ENCODE data around the gene NOTCH2.

DNA sequence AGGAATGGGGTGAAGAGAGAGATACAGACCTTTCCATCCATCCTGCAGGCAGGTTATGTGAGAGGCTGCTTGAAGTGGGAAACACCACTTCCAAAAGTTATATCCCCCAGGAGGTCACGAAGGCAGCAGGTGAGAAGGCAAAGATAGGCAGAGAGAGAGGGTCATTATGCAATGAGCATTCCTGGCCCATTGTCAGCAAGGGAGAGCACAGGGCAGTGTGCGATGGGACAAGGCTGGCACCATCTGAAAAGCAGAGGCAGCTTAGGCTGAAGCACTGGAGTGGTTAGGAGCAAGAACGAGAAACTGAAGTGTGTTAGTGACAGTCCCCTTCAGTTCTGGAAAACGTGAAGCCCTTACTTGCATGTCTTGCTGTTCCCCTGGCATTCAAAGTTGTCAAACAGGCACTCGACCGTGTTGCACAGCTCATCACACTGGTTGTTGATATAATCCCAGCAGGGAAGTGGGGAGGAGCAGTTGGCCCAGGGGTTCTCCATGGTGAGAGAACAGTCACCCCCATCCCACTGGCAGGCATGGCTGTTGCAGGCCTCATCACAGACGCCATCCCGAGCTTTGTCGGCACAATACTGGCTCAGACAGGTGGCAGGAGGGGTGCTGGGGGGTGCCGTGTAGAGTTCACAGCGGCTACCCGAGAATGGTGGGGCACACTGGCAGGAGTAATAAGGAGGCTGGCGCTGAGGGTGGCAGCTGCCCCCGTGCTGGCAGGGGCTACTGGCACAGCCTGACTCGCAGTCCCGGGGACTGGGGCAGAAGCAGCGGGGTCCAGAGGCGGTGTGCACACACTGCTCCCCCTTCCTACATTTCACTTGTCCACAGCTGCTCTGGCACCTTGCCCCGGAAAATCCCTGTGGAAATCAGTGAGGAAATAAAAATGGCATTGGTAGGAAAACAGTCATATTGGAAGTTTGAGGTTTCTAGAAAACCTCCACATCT is 144.2 kb downstream of the NOTCH2 start:
- TF ChIP-seq, protein P1, sequence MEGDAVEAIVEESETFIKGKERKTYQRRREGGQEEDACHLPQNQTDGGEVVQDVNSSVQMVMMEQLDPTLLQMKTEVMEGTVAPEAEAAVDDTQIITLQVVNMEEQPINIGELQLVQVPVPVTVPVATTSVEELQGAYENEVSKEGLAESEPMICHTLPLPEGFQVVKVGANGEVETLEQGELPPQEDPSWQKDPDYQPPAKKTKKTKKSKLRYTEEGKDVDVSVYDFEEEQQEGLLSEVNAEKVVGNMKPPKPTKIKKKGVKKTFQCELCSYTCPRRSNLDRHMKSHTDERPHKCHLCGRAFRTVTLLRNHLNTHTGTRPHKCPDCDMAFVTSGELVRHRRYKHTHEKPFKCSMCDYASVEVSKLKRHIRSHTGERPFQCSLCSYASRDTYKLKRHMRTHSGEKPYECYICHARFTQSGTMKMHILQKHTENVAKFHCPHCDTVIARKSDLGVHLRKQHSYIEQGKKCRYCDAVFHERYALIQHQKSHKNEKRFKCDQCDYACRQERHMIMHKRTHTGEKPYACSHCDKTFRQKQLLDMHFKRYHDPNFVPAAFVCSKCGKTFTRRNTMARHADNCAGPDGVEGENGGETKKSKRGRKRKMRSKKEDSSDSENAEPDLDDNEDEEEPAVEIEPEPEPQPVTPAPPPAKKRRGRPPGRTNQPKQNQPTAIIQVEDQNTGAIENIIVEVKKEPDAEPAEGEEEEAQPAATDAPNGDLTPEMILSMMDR (IDR thresholded peaks at IDR 0.05 in 2 of 3, conservative IDR thresholded peaks at IDR 0.05 in 1 of 3; ENCODE audit: borderline replicate concordance in 1 of 3, insufficient read depth in 1 of 3, low read depth in 2 of 3, low read length in 2 of 3), result no peak
- TF ChIP-seq ZNF274 (IDR thresholded peaks at IDR 0.05; ENCODE audit: low read depth, low read length) (no peak), TCF7L2 (IDR thresholded peaks at IDR 0.05; ENCODE audit: borderline replicate concordance, extremely low read depth, insufficient read depth, insufficient read length) (no peak)

All from HCT116 (cell line).